WI38 (cell line): ENCODE measurements around the gene FGF8.
"Not testable (repeated sequence)": the region's sequence is repeated elsewhere in the genome, so short reads cannot be mapped to it uniquely, and the experiment has no call there.

ENCODE experiments used
- H3K4me3 ChIP-seq: 2 replicates; pipeline ENCODE4 v1.5.1; 2011; ENCODE audit warnings: low read depth, mild to moderate bottlenecking, control low read depth, low read length
- CTCF ChIP-seq: IDR thresholded peaks from 2 replicates; pipeline ENCODE4 v1.5.1; 2012; ENCODE audit warnings: low read depth, mild to moderate bottlenecking, control low read depth, low read length

Gene FGF8

GRCh38 chr10:101789686-101790085 is 13.8 kb upstream of the FGF8 start:
- H3K4me3 ChIP-seq, result no peak overlapping the region
- TF ChIP-seq CTCF, result no peak

- not testable (repeated sequence) for H3K4me3 ChIP-seq
Measured at GRCh38 chr10:101789231-101789630, 13.3 kb upstream of the FGF8 start.

- TF ChIP-seq CTCF, result no peak
- no peak overlapping the region for H3K4me3 ChIP-seq
Measured at GRCh38 chr10:101785801-101786200, 9.9 kb upstream of the FGF8 start.

GRCh38 chr10:101784558-101784957 is 8.6 kb upstream of the FGF8 start:
- no peak overlapping the region for H3K4me3 ChIP-seq
- no peak for TF ChIP-seq CTCF

GRCh38 chr10:101783736-101784118 is 7.8 kb upstream of the FGF8 start:
- H3K4me3 ChIP-seq, result peak overlapping the region; percentile 93
- TF ChIP-seq CTCF, result no peak

- H3K4me3 ChIP-seq, result peak within 1 kb of the TSS; percentile 93
- no peak for TF ChIP-seq CTCF
Measured at GRCh38 chr10:101782811-101783735, 7.2 kb upstream of the FGF8 start, which contains the start of gene NPM3. NPM3 (minus strand) TSS chr10:101783446; CDS start chr10:101783390, 56 bp downstream.

- TF ChIP-seq CTCF, result no peak
Measured at GRCh38 chr10:101781984-101782810, 6.3 kb upstream of the FGF8 start.

More at GRCh38 chr10:101781984-101782810, 6.3 kb upstream of the FGF8 start:
- peak overlapping the region; percentile 93 for H3K4me3 ChIP-seq
